Measurements from ENCODE around the gene HOXC5.

HOXC5 gene

GRCh38 chr12:54019924-54020590 lies 12.8 kb upstream of the HOXC5 start:
- Histone ChIP-seq H3K79me2 (no peaks in the 10 kb centered on the region), H3K4me3 (ENCODE audit: low read depth, low read length) (no peak overlapping the region), H3K9me3 (ENCODE audit: control insufficient read depth, low read length) (no peaks in the 10 kb centered on the region), H3K4me2 (ENCODE audit: low read length) (no peak overlapping the region), H2AFZ (no peak overlapping the region), H3K27ac (no peak overlapping the region), H3K27me3 (ENCODE audit: control insufficient read depth, insufficient read depth, low read length) (peaks cover 21% of the 10 kb centered on the region), H3K9ac (no peak overlapping the region), H3K4me1 (no peaks in the 10 kb centered on the region), H3K36me3 (ENCODE audit: control insufficient read depth, insufficient read depth, low read length) (no peaks in the 10 kb centered on the region)
- TF ChIP-seq, protein P1, sequence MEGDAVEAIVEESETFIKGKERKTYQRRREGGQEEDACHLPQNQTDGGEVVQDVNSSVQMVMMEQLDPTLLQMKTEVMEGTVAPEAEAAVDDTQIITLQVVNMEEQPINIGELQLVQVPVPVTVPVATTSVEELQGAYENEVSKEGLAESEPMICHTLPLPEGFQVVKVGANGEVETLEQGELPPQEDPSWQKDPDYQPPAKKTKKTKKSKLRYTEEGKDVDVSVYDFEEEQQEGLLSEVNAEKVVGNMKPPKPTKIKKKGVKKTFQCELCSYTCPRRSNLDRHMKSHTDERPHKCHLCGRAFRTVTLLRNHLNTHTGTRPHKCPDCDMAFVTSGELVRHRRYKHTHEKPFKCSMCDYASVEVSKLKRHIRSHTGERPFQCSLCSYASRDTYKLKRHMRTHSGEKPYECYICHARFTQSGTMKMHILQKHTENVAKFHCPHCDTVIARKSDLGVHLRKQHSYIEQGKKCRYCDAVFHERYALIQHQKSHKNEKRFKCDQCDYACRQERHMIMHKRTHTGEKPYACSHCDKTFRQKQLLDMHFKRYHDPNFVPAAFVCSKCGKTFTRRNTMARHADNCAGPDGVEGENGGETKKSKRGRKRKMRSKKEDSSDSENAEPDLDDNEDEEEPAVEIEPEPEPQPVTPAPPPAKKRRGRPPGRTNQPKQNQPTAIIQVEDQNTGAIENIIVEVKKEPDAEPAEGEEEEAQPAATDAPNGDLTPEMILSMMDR (IDR thresholded peaks at IDR 0.05), result no peak

DNA sequence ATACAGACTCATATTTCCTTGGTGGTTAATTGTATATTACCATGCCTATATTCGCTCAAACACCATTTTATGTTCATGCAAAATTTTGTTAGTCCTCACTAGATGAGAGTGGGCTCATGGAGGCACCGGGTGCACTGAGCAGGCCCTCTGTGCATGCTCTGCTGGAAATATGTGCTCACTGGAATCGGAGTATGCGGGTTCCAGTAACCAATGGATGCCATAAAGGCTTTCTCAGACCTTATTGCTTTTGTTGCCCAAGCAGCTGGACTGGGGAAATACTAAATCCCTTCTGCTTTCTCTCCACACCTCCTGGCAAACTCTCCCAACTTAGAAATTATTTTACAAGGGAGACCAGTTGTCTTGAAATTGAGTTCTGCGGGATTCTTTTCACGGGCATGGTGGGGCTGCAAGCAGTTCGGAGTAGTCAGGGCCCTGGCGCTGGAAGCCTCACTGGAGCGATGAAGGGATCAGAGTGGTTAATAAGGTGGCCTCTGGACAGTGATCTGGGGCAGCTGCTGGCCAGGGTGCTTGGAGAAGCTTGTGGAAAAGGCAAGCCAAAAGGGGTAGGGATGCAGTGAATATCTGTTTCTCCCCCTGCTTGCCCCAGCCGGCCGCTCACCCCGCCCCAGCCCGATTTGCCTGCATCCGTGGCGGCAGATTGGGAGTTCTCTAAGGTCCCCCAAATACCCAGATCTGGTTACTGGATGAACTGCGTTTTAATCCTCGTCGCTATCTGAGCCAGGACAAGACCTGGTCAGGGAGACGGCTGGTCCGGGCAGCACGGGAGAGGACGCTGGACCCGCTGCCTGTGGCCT lies 12.1 kb upstream of the HOXC5 start:
- H2AFZ ChIP-seq, result no peak overlapping the region
- H3K27ac ChIP-seq, result no peak overlapping the region
- H3K4me3 ChIP-seq (ENCODE audit: low read depth, low read length), result no peak overlapping the region
- H3K79me2 ChIP-seq, result no peaks in the 10 kb centered on the region
- no peaks in the 10 kb centered on the region for H3K9me3 ChIP-seq (ENCODE audit: control insufficient read depth, low read length)
- no peak overlapping the region for H3K9ac ChIP-seq
- H3K4me1 ChIP-seq, result no peaks in the 10 kb centered on the region
- H3K27me3 ChIP-seq (ENCODE audit: control insufficient read depth, insufficient read depth, low read length), result peaks cover 14% of the 10 kb centered on the region
- H3K4me2 ChIP-seq (ENCODE audit: low read length), result no peak overlapping the region
- TF ChIP-seq, protein P1 (IDR thresholded peaks at IDR 0.05), result no peak
- no peaks in the 10 kb centered on the region for H3K36me3 ChIP-seq (ENCODE audit: control insufficient read depth, insufficient read depth, low read length)

DNA sequence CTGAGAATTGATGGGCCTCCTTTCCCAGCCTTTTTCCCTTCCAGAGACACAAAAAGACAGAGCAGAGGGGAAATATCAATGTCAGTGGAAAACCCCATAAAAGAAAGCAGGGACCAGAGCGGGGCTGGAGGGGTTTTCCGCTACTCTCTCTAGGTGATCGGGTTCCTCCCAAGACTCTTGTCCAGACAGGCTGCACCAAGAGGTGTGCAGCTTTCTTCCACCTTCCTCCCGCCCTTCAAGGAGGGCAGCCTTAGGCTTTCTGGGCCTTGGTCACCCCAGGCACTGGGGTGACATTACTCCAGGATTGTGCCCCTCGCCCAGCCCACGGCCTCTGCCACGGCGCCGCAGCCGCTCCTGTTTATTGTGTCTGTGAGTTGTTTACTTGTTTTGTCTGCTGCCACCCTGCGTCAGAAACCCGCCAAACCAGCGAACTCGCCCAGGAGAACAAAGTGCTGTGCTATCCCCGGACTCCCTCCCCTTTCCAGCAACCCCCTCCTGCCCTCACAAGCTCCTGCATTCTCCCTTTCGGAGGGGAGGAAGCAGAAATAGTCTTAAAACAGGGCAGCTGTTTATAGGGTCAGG lies 11.3 kb upstream of the HOXC5 start:
- Histone ChIP-seq H3K9ac (no peak overlapping the region), H2AFZ (no peak overlapping the region), H3K79me2 (no peaks in the 10 kb centered on the region), H3K36me3 (ENCODE audit: control insufficient read depth, insufficient read depth, low read length) (no peaks in the 10 kb centered on the region), H3K4me2 (ENCODE audit: low read length) (no peak overlapping the region), H3K27me3 (ENCODE audit: control insufficient read depth, insufficient read depth, low read length) (peaks cover 10% of the 10 kb centered on the region), H3K9me3 (ENCODE audit: control insufficient read depth, low read length) (no peaks in the 10 kb centered on the region), H3K4me3 (ENCODE audit: low read depth, low read length) (no peak overlapping the region), H3K27ac (no peak overlapping the region), H3K4me1 (no peaks in the 10 kb centered on the region)
- TF ChIP-seq, protein P1 (IDR thresholded peaks at IDR 0.05), result no peak

DNA sequence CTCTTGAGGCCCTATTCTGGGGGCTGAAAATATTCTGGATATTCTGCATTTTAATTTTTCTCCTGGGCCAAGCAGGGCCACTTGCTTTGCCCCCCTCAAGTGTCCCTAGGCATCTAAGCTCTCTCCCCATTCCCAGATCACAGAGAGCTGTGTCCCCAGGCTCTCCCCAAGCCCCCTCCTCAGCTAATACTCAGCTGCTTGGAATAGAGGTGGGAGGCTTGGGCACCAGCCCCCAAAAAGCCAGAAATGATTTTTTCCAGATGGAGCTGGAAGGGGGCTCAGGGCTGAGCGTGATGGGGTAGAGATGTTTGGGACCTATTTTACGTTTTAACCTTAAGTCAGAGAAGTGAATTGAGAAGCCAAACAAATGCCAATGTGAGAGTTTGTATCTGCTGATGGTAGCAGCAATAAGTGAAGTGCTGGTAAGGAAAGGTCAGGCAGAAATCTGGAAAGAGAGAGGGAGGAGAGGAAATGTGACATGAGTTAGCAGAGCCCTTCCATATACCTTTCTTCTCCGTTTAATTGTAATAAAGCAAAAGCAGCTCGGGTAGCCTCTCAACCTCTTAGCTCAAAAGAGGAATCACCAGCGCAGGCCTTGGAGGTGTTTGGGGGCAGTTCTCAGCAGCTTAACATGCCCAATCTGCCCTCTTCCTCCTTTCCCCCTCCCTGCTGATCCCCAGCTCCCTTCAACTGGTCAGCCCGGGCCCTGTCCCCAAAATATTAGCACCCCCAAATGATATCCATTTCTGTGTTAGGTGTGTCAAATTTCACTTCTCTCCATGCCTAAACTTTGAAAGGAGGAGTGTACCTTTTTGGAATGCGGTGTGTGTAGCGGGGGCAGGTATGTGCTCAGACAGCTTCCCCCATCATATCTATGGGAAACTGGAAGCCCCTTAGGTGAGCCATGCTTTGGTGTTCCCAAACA lies 9.6 kb upstream of the HOXC5 start:
- Histone ChIP-seq H3K4me2 (ENCODE audit: low read length) (no peak overlapping the region), H3K4me3 (ENCODE audit: low read depth, low read length) (no peak overlapping the region), H3K27me3 (ENCODE audit: control insufficient read depth, insufficient read depth, low read length) (peaks cover 20% of the 10 kb centered on the region), H3K9ac (no peak overlapping the region), H3K79me2 (no peaks in the 10 kb centered on the region), H3K9me3 (ENCODE audit: control insufficient read depth, low read length) (no peaks in the 10 kb centered on the region), H3K4me1 (no peaks in the 10 kb centered on the region), H3K27ac (no peak overlapping the region), H3K36me3 (ENCODE audit: control insufficient read depth, insufficient read depth, low read length) (no peaks in the 10 kb centered on the region), H2AFZ (no peak overlapping the region)
- TF ChIP-seq, protein P1 (IDR thresholded peaks at IDR 0.05), result no peak

Measured in parathyroid adenoma (tissue), 2 donors.